ENCODE data around the gene ITGA3. TPM values are rescaled to one million over a fixed set of nuclear protein-coding genes. Genes with fewer than 3 reads are reported as not detected.

ITGA3 gene
- total RNA-seq, 1 experiment from 2014 or later = 392 TPM

DNA sequence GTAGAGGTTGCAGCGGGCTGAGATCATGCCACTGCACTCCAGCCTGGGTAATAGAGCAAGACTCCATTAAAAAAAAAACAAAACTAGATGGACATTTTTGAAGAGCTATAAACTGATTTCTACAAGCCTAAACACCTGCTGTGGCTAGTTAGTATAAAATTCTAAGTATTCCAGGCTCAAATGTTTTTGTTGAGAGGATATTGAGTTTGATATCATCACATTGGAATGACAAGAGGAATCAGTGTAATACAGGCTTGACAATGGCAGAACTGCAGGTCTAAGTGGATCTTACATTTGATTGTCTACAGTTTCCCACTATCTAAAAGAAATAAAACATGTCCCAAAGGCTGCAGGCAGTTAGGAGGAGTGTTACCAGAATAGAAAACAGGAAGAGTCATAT, 37.0 kb upstream of the ITGA3 start:
- ChIA-PET POLR2A (no interaction called here), RAD21 (ENCODE audit: low non-redundant PET in 1 of 2, low total read pairs in 2 of 2, uncharacterized antibody in 2 of 2, unreplicated experiment in 2 of 2) (no interaction called here), CTCF (no interaction called here)
- intact Hi-C loops (cut with micrococcal nuclease) = no loop called here
- Histone ChIP-seq H3K9me2 (ENCODE audit: insufficient read depth) (no peaks in the 10 kb centered on the region), H3K27me3 (ENCODE audit: insufficient read depth, low read length) (no peaks in the 10 kb centered on the region), H3K4me2 (ENCODE audit: low read length) (no peak overlapping the region), H3K36me3 (ENCODE audit: control insufficient read depth in 1 of 2, insufficient read depth in 2 of 2, low read length in 2 of 2) (no peaks in the 10 kb centered on the region), H2AFZ (ENCODE audit: low read depth, low read length, poor library complexity, severe bottlenecking) (no peak overlapping the region), H3K9ac (ENCODE audit: low read length) (no peak overlapping the region), H3K4me1 (ENCODE audit: control insufficient read depth in 1 of 2, insufficient read depth in 2 of 2, low read length in 2 of 2) (no peaks in the 10 kb centered on the region; a peak in 1 of 4 replicates), H3K4me3 (replicated peaks in 1 of 2; ENCODE audit: low read depth in 1 of 2, low read length in 2 of 2) (no peak overlapping the region), H3K79me2 (ENCODE audit: insufficient read depth, low read length) (no peaks in the 10 kb centered on the region), H4K20me1 (ENCODE audit: insufficient read depth) (no peaks in the 10 kb centered on the region), H3K9me3 (ENCODE audit: control insufficient read depth in 1 of 2, insufficient read depth in 1 of 2, low read depth in 1 of 2, low read length in 2 of 2) (peaks cover 5 to 7% of the 10 kb centered on the region in 2 experiments; a peak in 2 of 4 replicates), H3K27ac (ENCODE audit: low read depth, low read length) (no peak overlapping the region)
- TF ChIP-seq ELF1 (IDR thresholded peaks at IDR 0.05; ENCODE audit: borderline replicate concordance, low read depth) (no peak), JUND (IDR thresholded peaks at IDR 0.05) (no peak), CBX3 (IDR thresholded peaks at IDR 0.05; ENCODE audit: low read depth) (no peak), TCF7L2 (IDR thresholded peaks at IDR 0.05; ENCODE audit: borderline replicate concordance, extremely low read depth, insufficient read depth, insufficient read length) (no peak), EGR1 (IDR thresholded peaks at IDR 0.05; ENCODE audit: low read depth) (no peak), POLR2AphosphoS5 (IDR thresholded peaks at IDR 0.05; ENCODE audit: low read depth, low read length) (no peak), SRF (IDR thresholded peaks at IDR 0.05; ENCODE audit: low read depth) (no peak), FOSL1 (IDR thresholded peaks at IDR 0.05; ENCODE audit: low read depth) (no peak), RAD21 (IDR thresholded peaks at IDR 0.05; ENCODE audit: low read depth) (no peak), ZNF274 (IDR thresholded peaks at IDR 0.05; ENCODE audit: low read depth, low read length) (no peak), SP1 (IDR thresholded peaks at IDR 0.05; ENCODE audit: low read depth) (no peak), POLR2A (IDR thresholded peaks at IDR 0.05; ENCODE audit: borderline replicate concordance, extremely low read depth, insufficient read depth, insufficient read length) (no peak), SIN3A (IDR thresholded peaks at IDR 0.05; ENCODE audit: low read depth) (no peak), ZFX (IDR thresholded peaks at IDR 0.05) (no peak), EZH2 (IDR thresholded peaks at IDR 0.05) (no peak)
- TF ChIP-seq, protein P1, sequence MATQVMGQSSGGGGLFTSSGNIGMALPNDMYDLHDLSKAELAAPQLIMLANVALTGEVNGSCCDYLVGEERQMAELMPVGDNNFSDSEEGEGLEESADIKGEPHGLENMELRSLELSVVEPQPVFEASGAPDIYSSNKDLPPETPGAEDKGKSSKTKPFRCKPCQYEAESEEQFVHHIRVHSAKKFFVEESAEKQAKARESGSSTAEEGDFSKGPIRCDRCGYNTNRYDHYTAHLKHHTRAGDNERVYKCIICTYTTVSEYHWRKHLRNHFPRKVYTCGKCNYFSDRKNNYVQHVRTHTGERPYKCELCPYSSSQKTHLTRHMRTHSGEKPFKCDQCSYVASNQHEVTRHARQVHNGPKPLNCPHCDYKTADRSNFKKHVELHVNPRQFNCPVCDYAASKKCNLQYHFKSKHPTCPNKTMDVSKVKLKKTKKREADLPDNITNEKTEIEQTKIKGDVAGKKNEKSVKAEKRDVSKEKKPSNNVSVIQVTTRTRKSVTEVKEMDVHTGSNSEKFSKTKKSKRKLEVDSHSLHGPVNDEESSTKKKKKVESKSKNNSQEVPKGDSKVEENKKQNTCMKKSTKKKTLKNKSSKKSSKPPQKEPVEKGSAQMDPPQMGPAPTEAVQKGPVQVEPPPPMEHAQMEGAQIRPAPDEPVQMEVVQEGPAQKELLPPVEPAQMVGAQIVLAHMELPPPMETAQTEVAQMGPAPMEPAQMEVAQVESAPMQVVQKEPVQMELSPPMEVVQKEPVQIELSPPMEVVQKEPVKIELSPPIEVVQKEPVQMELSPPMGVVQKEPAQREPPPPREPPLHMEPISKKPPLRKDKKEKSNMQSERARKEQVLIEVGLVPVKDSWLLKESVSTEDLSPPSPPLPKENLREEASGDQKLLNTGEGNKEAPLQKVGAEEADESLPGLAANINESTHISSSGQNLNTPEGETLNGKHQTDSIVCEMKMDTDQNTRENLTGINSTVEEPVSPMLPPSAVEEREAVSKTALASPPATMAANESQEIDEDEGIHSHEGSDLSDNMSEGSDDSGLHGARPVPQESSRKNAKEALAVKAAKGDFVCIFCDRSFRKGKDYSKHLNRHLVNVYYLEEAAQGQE (IDR thresholded peaks at IDR 0.05; ENCODE audit: low read depth) = no peak
- TF ChIP-seq, protein P2, sequence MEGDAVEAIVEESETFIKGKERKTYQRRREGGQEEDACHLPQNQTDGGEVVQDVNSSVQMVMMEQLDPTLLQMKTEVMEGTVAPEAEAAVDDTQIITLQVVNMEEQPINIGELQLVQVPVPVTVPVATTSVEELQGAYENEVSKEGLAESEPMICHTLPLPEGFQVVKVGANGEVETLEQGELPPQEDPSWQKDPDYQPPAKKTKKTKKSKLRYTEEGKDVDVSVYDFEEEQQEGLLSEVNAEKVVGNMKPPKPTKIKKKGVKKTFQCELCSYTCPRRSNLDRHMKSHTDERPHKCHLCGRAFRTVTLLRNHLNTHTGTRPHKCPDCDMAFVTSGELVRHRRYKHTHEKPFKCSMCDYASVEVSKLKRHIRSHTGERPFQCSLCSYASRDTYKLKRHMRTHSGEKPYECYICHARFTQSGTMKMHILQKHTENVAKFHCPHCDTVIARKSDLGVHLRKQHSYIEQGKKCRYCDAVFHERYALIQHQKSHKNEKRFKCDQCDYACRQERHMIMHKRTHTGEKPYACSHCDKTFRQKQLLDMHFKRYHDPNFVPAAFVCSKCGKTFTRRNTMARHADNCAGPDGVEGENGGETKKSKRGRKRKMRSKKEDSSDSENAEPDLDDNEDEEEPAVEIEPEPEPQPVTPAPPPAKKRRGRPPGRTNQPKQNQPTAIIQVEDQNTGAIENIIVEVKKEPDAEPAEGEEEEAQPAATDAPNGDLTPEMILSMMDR (IDR thresholded peaks at IDR 0.05 in 2 of 3, conservative IDR thresholded peaks at IDR 0.05 in 1 of 3; ENCODE audit: borderline replicate concordance in 1 of 3, insufficient read depth in 1 of 3, low read depth in 2 of 3, low read length in 2 of 3) = no peak
- TF ChIP-seq, protein P3, sequence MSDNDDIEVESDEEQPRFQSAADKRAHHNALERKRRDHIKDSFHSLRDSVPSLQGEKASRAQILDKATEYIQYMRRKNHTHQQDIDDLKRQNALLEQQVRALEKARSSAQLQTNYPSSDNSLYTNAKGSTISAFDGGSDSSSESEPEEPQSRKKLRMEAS (IDR thresholded peaks at IDR 0.05) = no peak
- TF ChIP-seq, protein P4, sequence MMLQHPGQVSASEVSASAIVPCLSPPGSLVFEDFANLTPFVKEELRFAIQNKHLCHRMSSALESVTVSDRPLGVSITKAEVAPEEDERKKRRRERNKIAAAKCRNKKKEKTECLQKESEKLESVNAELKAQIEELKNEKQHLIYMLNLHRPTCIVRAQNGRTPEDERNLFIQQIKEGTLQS (IDR thresholded peaks at IDR 0.05) = no peak
- BruUV-seq (replicated peaks) = no TSS peak
- ATAC-seq (no peak), DNase-seq (ENCODE audit: low read depth, low spot score) (no peak)
